ENCODE measurements around the gene TCF7L1. TPM values are rescaled to one million over a fixed set of nuclear protein-coding genes. Genes with fewer than 3 reads are reported as not detected.
"Not testable (repeated sequence)": the region's sequence is repeated elsewhere in the genome, so short reads cannot be mapped to it uniquely, and the experiment has no call there.

TCF7L1 gene
- total RNA-seq, 4 donors from 2014 or later, result 0.26 to 37.1 (median 5.4) TPM

DNA sequence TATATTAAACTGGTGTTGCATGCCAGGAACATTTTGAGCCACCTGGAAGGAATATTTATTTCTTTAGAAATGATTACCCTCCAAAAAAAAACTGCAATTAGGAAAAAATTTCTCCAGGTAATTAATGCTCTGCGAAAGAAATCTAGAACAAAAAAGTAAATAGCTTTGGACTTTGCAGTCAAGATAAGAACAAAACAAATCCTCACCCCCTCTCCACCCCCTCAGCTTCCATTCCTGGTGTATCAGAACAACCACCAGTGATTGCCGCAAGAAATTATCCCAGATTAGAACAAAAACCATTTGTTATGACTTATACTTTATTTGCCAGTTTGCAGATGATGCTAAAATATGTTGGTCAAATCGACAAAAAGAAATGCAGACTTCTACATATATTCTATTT is 17.0 kb upstream of the TCF7L1 start:
- Histone ChIP-seq H3K27ac (no peak overlapping the region), H3K4me1 (no peaks in the 10 kb centered on the region)
- TF ChIP-seq POLR2A (IDR thresholded peaks at IDR 0.05), result no peak
- no peak for TF ChIP-seq CTCF (IDR thresholded peaks at IDR 0.05)

GRCh38 chr2:85119900-85120299 is 13.3 kb upstream of the TCF7L1 start:
- TF ChIP-seq POLR2A (IDR thresholded peaks at IDR 0.05) (no peak), CTCF (IDR thresholded peaks at IDR 0.05) (no peak)
- no peak for DNase-seq
- no peaks in the 10 kb centered on the region for H3K27me3 ChIP-seq
- H3K36me3 ChIP-seq, result no peaks in the 10 kb centered on the region
- H3K4me1 ChIP-seq, result no peaks in the 10 kb centered on the region
- no peak overlapping the region for H3K27ac ChIP-seq
- H3K4me3 ChIP-seq, result no peak overlapping the region
- intact Hi-C loops (cut with DNase I; ENCODE audit: low total_unique reads), result no loop called here
- no peaks in the 10 kb centered on the region for H3K9me3 ChIP-seq

More for the DNA sequence above, 17.0 kb upstream of the TCF7L1 start:
- H3K27me3 ChIP-seq, result no peaks in the 10 kb centered on the region
- intact Hi-C loops (cut with DNase I; ENCODE audit: low total_unique reads), result no loop called here
- H3K36me3 ChIP-seq, result no peaks in the 10 kb centered on the region
- no peak overlapping the region for H3K4me3 ChIP-seq
- DNase-seq, result no peak
- no peaks in the 10 kb centered on the region for H3K9me3 ChIP-seq

- H3K4me1 ChIP-seq, result no peaks in the 10 kb centered on the region
- no peak overlapping the region for H3K27ac ChIP-seq
- intact Hi-C loops (cut with DNase I; ENCODE audit: low total_unique reads), result no loop called here
- H3K27me3 ChIP-seq, result no peaks in the 10 kb centered on the region
- H3K9me3 ChIP-seq, result no peaks in the 10 kb centered on the region
- no peak for DNase-seq
- no peak overlapping the region for H3K4me3 ChIP-seq
- no peak for TF ChIP-seq CTCF (IDR thresholded peaks at IDR 0.05)
- no peak for TF ChIP-seq POLR2A (IDR thresholded peaks at IDR 0.05)
- no peaks in the 10 kb centered on the region for H3K36me3 ChIP-seq
These were observed 12.8 kb upstream of the TCF7L1 start for GRCh38 chr2:85120363-85120762.

DNA sequence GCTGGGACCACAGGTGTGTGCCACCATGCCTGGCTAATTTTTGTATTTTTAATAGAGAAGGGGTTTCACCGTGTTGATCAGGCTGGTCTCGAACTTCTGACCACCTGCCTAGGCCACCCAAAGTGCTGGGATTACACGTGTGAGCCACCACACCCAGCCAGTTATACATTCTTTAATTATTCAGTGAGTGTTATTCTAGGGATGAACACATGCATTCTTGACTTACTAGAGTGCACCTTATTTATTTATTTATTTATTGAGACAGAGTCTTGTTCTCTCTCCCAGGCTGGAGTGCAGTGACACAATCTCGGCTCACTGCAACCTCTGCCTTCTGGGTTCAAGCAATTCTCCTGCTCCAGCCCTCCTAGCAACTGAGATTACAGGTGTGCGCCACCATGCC is 6.7 kb upstream of the TCF7L1 start:
- H3K4me3 ChIP-seq; DNase-seq; H3K4me1 ChIP-seq; H3K36me3 ChIP-seq; H3K27ac ChIP-seq; intact Hi-C loops (cut with DNase I; ENCODE audit: low total_unique reads); H3K27me3 ChIP-seq; H3K9me3 ChIP-seq: not testable (repeated sequence)

DNA sequence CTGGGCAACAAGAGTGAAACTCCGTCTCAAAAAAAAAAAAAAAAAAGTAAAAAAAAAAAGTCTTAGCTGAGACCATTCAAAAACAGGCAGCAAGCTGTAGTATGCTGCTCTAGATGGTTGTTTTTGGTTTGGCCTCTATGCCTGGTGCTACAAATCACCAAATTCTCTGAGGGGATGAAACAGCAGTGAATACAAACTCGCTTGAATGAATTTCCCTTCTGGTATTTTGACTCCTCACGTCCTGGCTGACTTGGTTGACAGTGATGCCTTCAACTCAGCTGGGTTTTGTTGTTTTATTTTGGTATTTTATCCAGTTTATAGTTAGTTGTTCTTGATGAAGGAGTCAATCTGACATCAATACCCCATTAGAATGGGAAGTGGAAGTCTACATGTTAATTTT is 3.3 kb upstream of the TCF7L1 start:
- Histone ChIP-seq H3K27me3 (no peaks in the 10 kb centered on the region), H3K36me3 (no peaks in the 10 kb centered on the region), H3K27ac (no peak overlapping the region), H3K4me1 (no peaks in the 10 kb centered on the region), H3K4me3 (no peak overlapping the region), H3K9me3 (no peaks in the 10 kb centered on the region)
- TF ChIP-seq CTCF (IDR thresholded peaks at IDR 0.05) (no peak), POLR2A (IDR thresholded peaks at IDR 0.05) (no peak)
- no peak for DNase-seq
- intact Hi-C loops (cut with DNase I; ENCODE audit: low total_unique reads), result loop anchor here (5.0 kb wide), 1 partner anchor 167 kb away; no protein-coding TSS in a partner anchor

- Histone ChIP-seq H3K27ac (no peak overlapping the region), H3K9me3 (no peaks in the 10 kb centered on the region), H3K27me3 (no peaks in the 10 kb centered on the region), H3K4me3 (no peak overlapping the region), H3K4me1 (no peaks in the 10 kb centered on the region), H3K36me3 (no peaks in the 10 kb centered on the region)
- no peak for DNase-seq
- intact Hi-C loops (cut with DNase I; ENCODE audit: low total_unique reads), result loop anchor here (5.0 kb wide), 1 partner anchor 167 kb away; no protein-coding TSS in a partner anchor
- TF ChIP-seq POLR2A (IDR thresholded peaks at IDR 0.05) (no peak), CTCF (IDR thresholded peaks at IDR 0.05) (no peak)
These were observed 2.8 kb upstream of the TCF7L1 start for GRCh38 chr2:85130407-85130806.

Data from uterus (tissue), 4 donors.